Measurements from ENCODE around the gene CEP112. TPM values are rescaled to one million over a fixed set of nuclear protein-coding genes. Genes with fewer than 3 reads are reported as not detected.

The CEP112 gene
- total and polyA plus RNA-seq, 2 experiments from 2014 or later, result 4.0 to 4.3 TPM

GRCh38 chr17:65660947-65661346 is 531.0 kb downstream of the CEP112 start (continued):
- TF ChIP-seq ZNF462 (CRISPR knock-in tag; IDR thresholded peaks at IDR 0.05) (no peak), POLR2AphosphoS5 (IDR thresholded peaks at IDR 0.05; ENCODE audit: low read depth) (no peak)

GRCh38 chr17:65660078-65660477 is 531.9 kb downstream of the CEP112 start:
- Histone ChIP-seq H2AFZ (no peak overlapping the region), H3K79me2 (replicated peaks; ENCODE audit: insufficient read depth) (no peaks in the 10 kb centered on the region), H3K27ac (ENCODE audit: low read depth) (no peak overlapping the region), H4K20me1 (replicated peaks; ENCODE audit: insufficient read depth) (no peaks in the 10 kb centered on the region), H3K27me3 (ENCODE audit: insufficient read depth) (no peaks in the 10 kb centered on the region), H3K4me1 (ENCODE audit: insufficient read depth) (peaks cover 10% of the 10 kb centered on the region; the same call in 1 of the 2 replicates), H3K9me2 (ENCODE audit: insufficient read depth) (0 out of 2 replicates have a peak, but pooled peaks cover 7% of the 10 kb centered on the region), H3K4me2 (no peak overlapping the region), H3K36me3 (ENCODE audit: insufficient read depth) (no peaks in the 10 kb centered on the region), H3K4me3 (no peak overlapping the region), H3F3A (replicated peaks; ENCODE audit: low read depth) (no peaks in the 10 kb centered on the region)
- Mint-ChIP-seq H3K27ac (no peak overlapping the region), H3K4me1 (peaks cover 10% of the 10 kb centered on the region; the same call in 2 of the 3 replicates), H3K36me3 (ENCODE audit: low read depth) (no peaks in the 10 kb centered on the region), H3K27me3 (ENCODE audit: insufficient read depth, low read depth, poor library complexity) (no peaks in the 10 kb centered on the region), H3K4me3 (no peak overlapping the region), H3K9me3 (no peaks in the 10 kb centered on the region; the same call in 1 of the 3 replicates)
- DNase-seq (ENCODE audit: low spot score) (no peak), ATAC-seq (no peak)
- TF ChIP-seq EZH2 (IDR thresholded peaks at IDR 0.05; ENCODE audit: low read depth, unreplicated experiment) (no peak), POLR2AphosphoS5 (IDR thresholded peaks at IDR 0.05; ENCODE audit: low read depth) (no peak), ZNF331 (CRISPR knock-in tag; IDR thresholded peaks at IDR 0.05; ENCODE audit: low read depth) (no peak), REST (IDR thresholded peaks at IDR 0.05; ENCODE audit: unreplicated experiment) (no peak), ZNF462 (CRISPR knock-in tag; IDR thresholded peaks at IDR 0.05) (no peak)
